Ascending aorta (tissue), 2 donors: Measurements from ENCODE around the gene FMOD. TPM values are rescaled to one million over a fixed set of nuclear protein-coding genes. Genes with fewer than 3 reads are reported as not detected.
A peak's percentile ranks its signal among the peaks of the same experiment; 100 is the strongest.

Experiments
- DNase-seq, 2 donors: peaks; one replicate each; pipeline ENCODE4 v3.0.0-alpha.2; 2019; ENCODE audit warnings: low spot score in 2 of 2
- H3K27ac ChIP-seq, 2 donors: fragments of 200-600 bp; sonication (generic); one replicate each; pipeline ENCODE4 v1.5.1; 2016 to 2017; ENCODE audit warnings: mild to moderate bottlenecking in 1 of 2
- H3K27me3 ChIP-seq: fragments of 200-600 bp; sonication (generic); one replicate; pipeline ENCODE4 v1.5.1; 2017
- H3K36me3 ChIP-seq, 2 donors: fragments of 200-600 bp; sonication (generic); one replicate each; pipeline ENCODE4 v1.5.1; 2016
- H3K4me1 ChIP-seq, 2 donors: fragments of 200-600 bp; sonication (generic); one replicate each; pipeline ENCODE4 v1.5.1; 2016 to 2017; ENCODE audit warnings: mild to moderate bottlenecking in 1 of 2
- H3K4me3 ChIP-seq, 2 donors: fragments of 200-600 bp; sonication (generic); one replicate each; pipeline ENCODE4 v1.5.1; 2016 to 2017; ENCODE audit warnings: mild to moderate bottlenecking in 1 of 2
- H3K9me3 ChIP-seq, 2 donors: fragments of 200-600 bp; sonication (generic); one replicate each; pipeline ENCODE4 v1.5.1; 2016
- intact Hi-C: fragments of 100-400 bp; cut with DNase I; formaldehyde crosslinking; loops from one replicate; pipeline ENCODE4 v1.15.1; 2023
- total RNA-seq: library from RNA; depleted of rRNA; stranded (reverse); fragments of >200 nt; gene quantifications from one replicate; pipeline ENCODE4 v1.1.0, GENCODE V29; 2016
- TF ChIP-seq, protein P1 (sequence below), 3 experiments: fragments of 200-600 bp in 2 of 3; fragments of 450-650 bp in 1 of 3; sonication (generic) in 2 of 3; IDR thresholded peaks; one replicate each; pipeline ENCODE4 v1.5.1; 2016 to 2019; ENCODE audit warnings: antibody characterized with exemption in 3 of 3, mild to moderate bottlenecking in 1 of 3, moderate library complexity in 1 of 3

The FMOD gene
- total RNA-seq, 1 donor from 2014 or later, result 92.3 TPM

DNA sequence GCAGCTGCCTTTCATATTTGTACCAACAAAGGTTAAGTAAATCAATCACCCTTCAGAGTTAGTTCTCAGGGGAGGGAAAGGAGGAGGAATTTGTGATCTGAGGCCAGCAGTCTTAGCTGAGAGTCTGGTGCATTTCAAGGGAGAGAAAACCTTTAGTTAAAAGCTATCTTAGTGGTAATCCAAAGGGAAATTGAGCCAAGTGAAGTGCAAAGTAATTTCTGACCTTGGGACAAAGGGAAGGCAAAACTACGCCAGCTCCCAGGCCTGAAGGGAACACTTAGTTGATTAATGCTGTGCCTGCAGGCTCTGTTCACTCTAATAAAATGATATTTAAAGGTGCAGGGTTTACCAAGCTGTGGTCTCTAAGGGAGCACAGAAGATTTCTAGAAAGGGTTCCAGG is 23.1 kb upstream of the FMOD start:
- intact Hi-C loops, result loop anchor here (2.0 kb wide), 1 partner anchor 17 kb away; no protein-coding TSS in a partner anchor
- DNase-seq, result no peak
- Histone ChIP-seq H3K36me3 (no peaks in the 10 kb centered on the region), H3K9me3 (no peaks in the 10 kb centered on the region), H3K27me3 (no peaks in the 10 kb centered on the region), H3K4me1 (peaks cover under 1 to 20% of the 10 kb centered on the region in 2 donors), H3K27ac (peak overlapping the region in 1 of 2 donors; percentile 46), H3K4me3 (no peak overlapping the region)
- TF ChIP-seq, protein P1, sequence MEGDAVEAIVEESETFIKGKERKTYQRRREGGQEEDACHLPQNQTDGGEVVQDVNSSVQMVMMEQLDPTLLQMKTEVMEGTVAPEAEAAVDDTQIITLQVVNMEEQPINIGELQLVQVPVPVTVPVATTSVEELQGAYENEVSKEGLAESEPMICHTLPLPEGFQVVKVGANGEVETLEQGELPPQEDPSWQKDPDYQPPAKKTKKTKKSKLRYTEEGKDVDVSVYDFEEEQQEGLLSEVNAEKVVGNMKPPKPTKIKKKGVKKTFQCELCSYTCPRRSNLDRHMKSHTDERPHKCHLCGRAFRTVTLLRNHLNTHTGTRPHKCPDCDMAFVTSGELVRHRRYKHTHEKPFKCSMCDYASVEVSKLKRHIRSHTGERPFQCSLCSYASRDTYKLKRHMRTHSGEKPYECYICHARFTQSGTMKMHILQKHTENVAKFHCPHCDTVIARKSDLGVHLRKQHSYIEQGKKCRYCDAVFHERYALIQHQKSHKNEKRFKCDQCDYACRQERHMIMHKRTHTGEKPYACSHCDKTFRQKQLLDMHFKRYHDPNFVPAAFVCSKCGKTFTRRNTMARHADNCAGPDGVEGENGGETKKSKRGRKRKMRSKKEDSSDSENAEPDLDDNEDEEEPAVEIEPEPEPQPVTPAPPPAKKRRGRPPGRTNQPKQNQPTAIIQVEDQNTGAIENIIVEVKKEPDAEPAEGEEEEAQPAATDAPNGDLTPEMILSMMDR (IDR thresholded peaks at IDR 0.05), result no peak

DNA sequence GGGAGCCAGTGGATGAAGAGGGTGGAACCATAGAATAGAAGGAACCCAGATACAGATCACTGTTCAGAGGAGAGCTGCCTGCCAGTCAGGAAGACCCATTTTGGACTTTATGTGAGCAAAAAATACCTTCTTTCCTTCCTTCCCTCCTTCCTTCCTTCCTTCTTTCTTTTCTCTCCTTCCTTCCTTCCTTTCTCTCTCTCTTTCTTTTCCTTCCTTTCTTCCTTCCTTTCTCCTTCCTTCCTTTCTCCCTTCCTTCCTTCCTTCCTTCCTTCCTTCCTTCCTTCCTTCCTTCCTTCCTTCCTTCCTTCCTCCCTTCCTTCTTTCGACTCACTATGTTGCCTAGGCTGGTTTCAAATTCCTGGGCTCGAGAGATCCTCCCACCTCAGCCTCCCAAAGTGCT is 22.1 kb upstream of the FMOD start:
- DNase-seq, result no peak
- H3K4me3 ChIP-seq, result no peak overlapping the region
- no peak overlapping the region for H3K27ac ChIP-seq
- TF ChIP-seq, protein P1 (IDR thresholded peaks at IDR 0.05), result no peak
- peaks cover 0 to 18% of the 10 kb centered on the region in 2 donors for H3K4me1 ChIP-seq
- H3K9me3 ChIP-seq, result no peaks in the 10 kb centered on the region
- no peaks in the 10 kb centered on the region for H3K36me3 ChIP-seq
- H3K27me3 ChIP-seq, result no peaks in the 10 kb centered on the region
- intact Hi-C loops, result no loop called here

DNA sequence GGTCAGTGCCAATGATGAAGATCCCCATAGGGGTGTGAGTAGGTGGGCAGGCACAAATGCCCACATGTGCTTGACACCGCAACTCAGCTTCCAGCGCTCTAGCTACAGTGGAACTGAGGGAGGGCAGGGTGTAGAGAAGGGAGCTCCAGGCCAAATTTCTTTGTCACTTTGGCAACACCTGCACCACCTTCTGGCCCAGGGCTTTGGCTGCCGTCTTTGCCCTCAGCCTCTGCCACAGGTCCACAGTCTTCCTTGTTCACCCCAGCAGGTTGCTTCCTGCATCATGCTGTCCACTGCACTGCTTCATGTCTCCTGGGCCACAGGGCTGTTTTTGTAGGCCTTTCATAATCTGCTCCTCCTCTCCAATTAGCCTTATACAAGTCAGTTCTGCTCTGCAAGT is 20.4 kb upstream of the FMOD start:
- no peaks in the 10 kb centered on the region for H3K36me3 ChIP-seq
- H3K4me3 ChIP-seq, result no peak overlapping the region
- H3K4me1 ChIP-seq, result peaks cover 0 to 18% of the 10 kb centered on the region in 2 donors
- H3K27me3 ChIP-seq, result no peaks in the 10 kb centered on the region
- intact Hi-C loops, result no loop called here
- TF ChIP-seq, protein P1 (IDR thresholded peaks at IDR 0.05), result no peak
- H3K9me3 ChIP-seq, result no peaks in the 10 kb centered on the region
- no peak overlapping the region for H3K27ac ChIP-seq
- DNase-seq, result peak in 1 of 2 donors; percentile 44

DNA sequence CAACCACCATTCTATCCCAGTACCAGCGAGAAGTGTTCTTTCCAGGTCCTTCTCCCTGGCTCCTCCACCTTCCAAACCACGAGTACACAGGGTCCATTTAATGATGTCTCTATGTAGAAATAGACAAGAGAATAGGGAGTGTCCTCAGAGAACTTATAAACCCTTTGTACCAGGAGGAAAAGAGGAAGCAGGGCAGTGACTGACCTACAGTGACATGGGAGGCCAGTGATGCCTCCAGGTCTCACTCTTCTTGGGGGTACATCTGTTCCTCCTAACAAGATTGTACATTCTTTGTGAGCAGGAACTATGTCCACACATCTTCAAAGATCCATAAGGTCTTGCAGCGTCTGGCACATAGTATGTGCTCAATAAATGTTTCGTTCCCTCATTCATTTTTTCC is 18.7 kb upstream of the FMOD start:
- Histone ChIP-seq H3K4me1 (peaks cover 0 to 18% of the 10 kb centered on the region in 2 donors), H3K9me3 (no peaks in the 10 kb centered on the region), H3K27me3 (no peaks in the 10 kb centered on the region), H3K27ac (no peak overlapping the region), H3K4me3 (no peak overlapping the region), H3K36me3 (no peaks in the 10 kb centered on the region)
- intact Hi-C loops, result loop anchor here (1.0 kb wide), 1 partner anchor 71 kb away; no protein-coding TSS in a partner anchor
- DNase-seq, result peak in 1 of 2 donors; percentile 53
- TF ChIP-seq, protein P1 (IDR thresholded peaks at IDR 0.05), result no peak

DNA sequence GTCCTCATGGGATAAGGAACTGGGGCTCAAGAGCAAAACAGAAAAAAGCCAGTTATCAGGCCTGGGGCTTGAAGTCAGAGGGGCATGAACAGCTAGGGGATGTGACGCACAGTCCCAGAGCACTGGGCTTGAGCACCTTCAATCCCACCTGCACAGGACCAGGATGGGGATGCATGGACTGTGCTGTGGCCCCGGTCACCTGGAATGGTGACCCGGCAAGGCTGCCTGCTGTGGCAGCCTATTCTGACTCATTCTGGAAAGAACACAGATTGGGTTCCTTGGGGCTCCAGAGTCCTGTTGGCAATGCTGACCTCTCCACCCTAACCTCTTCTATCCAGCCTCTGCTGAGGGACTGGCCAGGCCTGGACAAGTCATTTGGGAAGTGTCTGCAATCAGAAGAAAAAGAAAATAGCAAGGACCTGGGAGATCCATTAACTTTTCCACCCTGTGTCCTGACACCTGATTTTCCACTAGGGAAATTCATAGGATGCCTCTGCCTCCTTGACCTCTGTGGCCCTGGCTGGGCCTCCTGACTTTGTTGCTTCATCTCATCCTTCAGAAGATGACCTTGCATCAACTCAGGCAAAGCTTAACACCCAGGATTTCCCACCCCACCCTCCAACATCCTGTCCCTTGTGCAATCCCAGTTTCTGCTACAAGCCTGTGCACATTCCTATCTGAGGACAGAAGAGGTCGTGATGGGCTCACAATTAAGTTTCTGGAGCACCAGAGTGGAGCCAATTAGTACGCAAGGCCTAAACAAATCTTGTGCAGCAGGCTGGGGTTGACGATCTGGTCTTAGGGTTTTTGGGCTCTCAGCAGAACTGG is 17.9 kb upstream of the FMOD start:
- peaks cover 0 to 11% of the 10 kb centered on the region in 2 donors for H3K4me1 ChIP-seq
- TF ChIP-seq, protein P1 (IDR thresholded peaks at IDR 0.05), result peak; percentile 38 to 50 (median 48)
- no peaks in the 10 kb centered on the region for H3K27me3 ChIP-seq
- intact Hi-C loops, result loop anchor here (1.0 kb wide), 1 partner anchor 71 kb away; no protein-coding TSS in a partner anchor
- H3K27ac ChIP-seq, result no peak overlapping the region
- peak in 1 of 2 donors; percentile 85 for DNase-seq
- H3K4me3 ChIP-seq, result no peak overlapping the region
- H3K9me3 ChIP-seq, result no peaks in the 10 kb centered on the region
- no peaks in the 10 kb centered on the region for H3K36me3 ChIP-seq
